OCI-LY1 (cell line): ENCODE measurements around the gene FPR3.

ENCODE experiments used
- EZH2 ChIP-seq: fragments of 200-600 bp; sonication (generic), shearing (Covaris generic); IDR thresholded peaks from 2 replicates; pipeline ENCODE4 v1.8.0; 2017; ENCODE audit warnings: borderline replicate concordance, mixed run types, mild to moderate bottlenecking, antibody characterized with exemption, low read length, moderate library complexity, mixed read lengths
- TF ChIP-seq, protein P1 (sequence below): fragments of 200-600 bp; sonication (generic), shearing (Covaris generic); IDR thresholded peaks from 2 replicates; pipeline ENCODE4 v1.5.1; 2017; ENCODE audit warnings: mild to moderate bottlenecking, antibody characterized with exemption, low read length, moderate library complexity, mixed read lengths

DNA sequence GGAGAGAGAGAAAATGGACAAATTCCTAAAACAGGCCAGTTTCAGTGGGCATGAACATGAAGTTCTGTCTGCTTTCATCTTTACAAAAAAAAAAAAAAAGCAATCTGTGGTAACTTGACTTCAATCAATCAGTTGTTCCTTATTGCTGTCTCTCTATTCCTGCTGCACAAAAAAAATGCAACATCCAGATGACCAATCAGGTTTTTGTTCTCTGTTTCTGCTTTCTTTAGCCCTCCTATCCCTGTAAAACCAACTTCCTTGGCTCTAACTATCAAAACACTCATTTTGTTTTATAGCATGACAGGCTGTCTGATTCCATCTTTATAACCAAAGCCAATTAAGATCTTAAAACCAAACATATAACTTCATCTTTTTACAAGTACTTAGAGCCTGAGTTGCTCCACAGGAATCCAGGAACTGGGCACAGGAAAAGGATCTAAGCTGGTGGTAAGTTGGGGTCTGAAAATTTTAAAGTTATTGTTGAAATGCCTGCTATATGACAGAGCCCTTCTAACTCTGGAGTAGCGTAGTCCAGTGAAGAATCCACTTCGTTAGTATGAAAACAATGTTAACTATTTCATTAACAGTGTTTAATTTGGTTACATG lies at the start of gene FPR3:
- TF ChIP-seq, protein P1, sequence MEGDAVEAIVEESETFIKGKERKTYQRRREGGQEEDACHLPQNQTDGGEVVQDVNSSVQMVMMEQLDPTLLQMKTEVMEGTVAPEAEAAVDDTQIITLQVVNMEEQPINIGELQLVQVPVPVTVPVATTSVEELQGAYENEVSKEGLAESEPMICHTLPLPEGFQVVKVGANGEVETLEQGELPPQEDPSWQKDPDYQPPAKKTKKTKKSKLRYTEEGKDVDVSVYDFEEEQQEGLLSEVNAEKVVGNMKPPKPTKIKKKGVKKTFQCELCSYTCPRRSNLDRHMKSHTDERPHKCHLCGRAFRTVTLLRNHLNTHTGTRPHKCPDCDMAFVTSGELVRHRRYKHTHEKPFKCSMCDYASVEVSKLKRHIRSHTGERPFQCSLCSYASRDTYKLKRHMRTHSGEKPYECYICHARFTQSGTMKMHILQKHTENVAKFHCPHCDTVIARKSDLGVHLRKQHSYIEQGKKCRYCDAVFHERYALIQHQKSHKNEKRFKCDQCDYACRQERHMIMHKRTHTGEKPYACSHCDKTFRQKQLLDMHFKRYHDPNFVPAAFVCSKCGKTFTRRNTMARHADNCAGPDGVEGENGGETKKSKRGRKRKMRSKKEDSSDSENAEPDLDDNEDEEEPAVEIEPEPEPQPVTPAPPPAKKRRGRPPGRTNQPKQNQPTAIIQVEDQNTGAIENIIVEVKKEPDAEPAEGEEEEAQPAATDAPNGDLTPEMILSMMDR: no peak
- TF ChIP-seq EZH2: no peak
